Loucy (cell line): Measurements from ENCODE around the gene SNAP25.

Experiments used
- H2AFZ ChIP-seq: fragments of 200-600 bp; sonication (generic); 2 replicates; pipeline ENCODE4 v1.6.0; 2016; ENCODE audit warnings: antibody characterized with exemption, mild to moderate bottlenecking, low read length, moderate library complexity
- H3F3A ChIP-seq: fragments of 200-600 bp; 2 replicates; pipeline ENCODE4 v1.6.0; 2016; ENCODE audit warnings: antibody characterized with exemption, low read depth, mild to moderate bottlenecking
- H3K27me3 ChIP-seq: fragments of 200-600 bp; sonication (generic); 2 replicates; pipeline ENCODE4 v1.6.1; 2014; ENCODE audit warnings: low read length, mild to moderate bottlenecking; ENCODE audit not compliant: insufficient read depth, poor library complexity, severe bottlenecking
- H3K36me3 ChIP-seq: fragments of 200-600 bp; sonication (generic); 2 replicates; pipeline ENCODE4 v1.6.1; 2016; ENCODE audit warnings: low read length; ENCODE audit not compliant: insufficient read depth
- H3K4me1 ChIP-seq: fragments of 200-600 bp; sonication (generic); 2 replicates; pipeline ENCODE4 v1.5.1; 2014; ENCODE audit warnings: low read length, mild to moderate bottlenecking; ENCODE audit not compliant: insufficient read depth, poor library complexity, severe bottlenecking
- H3K4me2 ChIP-seq: fragments of 200-600 bp; sonication (generic); 2 replicates; pipeline ENCODE4 v1.6.0; 2014; ENCODE audit warnings: antibody characterized with exemption, low read length, low read depth, mild to moderate bottlenecking; ENCODE audit not compliant: poor library complexity, severe bottlenecking
- H3K4me3 ChIP-seq: fragments of 200-600 bp; sonication (generic); 2 replicates; pipeline ENCODE4 v1.5.1; 2014; ENCODE audit warnings: low read length, mild to moderate bottlenecking, mixed read lengths; ENCODE audit not compliant: poor library complexity, severe bottlenecking
- H3K79me2 ChIP-seq: fragments of 200-600 bp; sonication (generic); 2 replicates; pipeline ENCODE4 v1.6.1; 2014; ENCODE audit warnings: low read length; ENCODE audit not compliant: insufficient read depth
- H3K9ac ChIP-seq: fragments of 200-600 bp; sonication (generic); 2 replicates; pipeline ENCODE4 v1.6.0; 2014; ENCODE audit warnings: mild to moderate bottlenecking, low read depth, low read length, moderate library complexity; ENCODE audit not compliant: poor library complexity, severe bottlenecking
- H3K9me2 ChIP-seq: fragments of 200-600 bp; sonication (generic); replicated peaks from 2 replicates; pipeline ENCODE4 v1.6.1; 2016; ENCODE audit warnings: low read depth, low read length, mixed read lengths
- H3K9me3 ChIP-seq: fragments of 200-600 bp; sonication (generic); 2 replicates; pipeline ENCODE4 v1.6.1; 2014; ENCODE audit warnings: mild to moderate bottlenecking, antibody characterized with exemption, low read length, low read depth; ENCODE audit not compliant: insufficient read depth
- H4K20me1 ChIP-seq: fragments of 200-600 bp; sonication (generic); 2 replicates; pipeline ENCODE4 v1.6.0; 2014; ENCODE audit warnings: antibody characterized with exemption, low read length, mild to moderate bottlenecking; ENCODE audit not compliant: insufficient read depth, poor library complexity, severe bottlenecking
- CTCF ChIP-seq: fragments of 200-600 bp; sonication (generic); conservative IDR thresholded peaks from 2 replicates; pipeline ENCODE4 v1.5.1; 2014; ENCODE audit warnings: mild to moderate bottlenecking, antibody characterized with exemption, low read length
- EZH2phosphoT487 ChIP-seq: fragments of 200-600 bp; IDR thresholded peaks from 2 replicates; pipeline ENCODE4 v1.6.1; 2018; ENCODE audit warnings: antibody characterized with exemption, mild to moderate bottlenecking, moderate library complexity, borderline replicate concordance

SNAP25 gene

DNA sequence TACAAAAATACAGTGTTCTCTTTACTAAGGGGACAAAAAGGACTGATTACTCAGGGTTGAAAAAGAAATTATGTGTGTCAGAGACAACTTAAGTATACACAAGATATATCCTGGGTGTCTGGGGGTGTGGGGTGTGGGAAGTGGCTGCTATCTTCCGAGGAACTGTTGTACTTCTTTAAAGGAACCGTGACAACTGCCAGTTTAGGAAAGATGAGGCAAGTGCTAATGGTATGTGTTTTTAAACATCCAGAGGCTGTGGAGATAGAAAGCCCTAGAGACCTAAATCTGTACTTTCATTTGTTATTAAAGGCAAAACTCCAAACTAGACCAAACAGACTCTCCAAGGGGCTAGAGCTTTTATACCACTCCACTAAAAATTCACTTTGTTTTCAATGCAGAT is 95.6 kb downstream of the SNAP25 start:
- no peak overlapping the region for H3K4me2 ChIP-seq

DNA sequence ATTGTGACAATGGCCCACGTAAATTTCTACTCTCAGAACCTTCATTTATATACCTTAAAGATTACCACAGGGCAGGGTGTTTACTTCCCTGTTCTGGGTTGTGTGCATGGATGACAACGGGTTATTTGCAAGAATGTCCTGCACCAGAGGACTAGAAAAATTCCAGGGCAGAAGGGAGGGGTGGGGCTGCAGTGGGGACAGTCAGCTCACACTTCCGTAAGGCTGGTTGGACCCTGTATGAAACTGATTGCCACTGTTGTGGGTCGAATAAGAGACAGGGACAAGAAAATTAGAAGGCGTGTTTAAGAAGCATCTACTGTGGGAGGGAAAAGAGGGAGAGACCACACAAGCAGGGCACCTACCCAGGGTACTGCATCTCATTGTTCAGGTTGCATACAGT is 96.5 kb downstream of the SNAP25 start:
- Histone ChIP-seq H3K4me3 (no peak overlapping the region), H3K4me1 (peaks cover 9% of the 10 kb centered on the region), H3K9me3 (peaks cover 8% of the 10 kb centered on the region; the same call in 1 of the 2 replicates), H3K9me2 (no peaks in the 10 kb centered on the region), H3K9ac (no peak overlapping the region), H4K20me1 (no peaks in the 10 kb centered on the region), H3K27me3 (peaks cover 52% of the 10 kb centered on the region), H3F3A (no peaks in the 10 kb centered on the region), H3K36me3 (no peaks in the 10 kb centered on the region), H3K79me2 (no peaks in the 10 kb centered on the region), H3K4me2 (no peak overlapping the region), H2AFZ (no peak overlapping the region)
- TF ChIP-seq CTCF, result no peak
- no peak for TF ChIP-seq EZH2phosphoT487

More for the DNA sequence above, 95.6 kb downstream of the SNAP25 start:
- Histone ChIP-seq H3K79me2 (no peaks in the 10 kb centered on the region), H4K20me1 (no peaks in the 10 kb centered on the region), H3F3A (no peaks in the 10 kb centered on the region), H3K36me3 (no peaks in the 10 kb centered on the region), H3K9ac (no peak overlapping the region), H3K9me2 (no peaks in the 10 kb centered on the region), H3K27me3 (peaks cover 61% of the 10 kb centered on the region), H3K9me3 (peaks cover 8% of the 10 kb centered on the region; the same call in 1 of the 2 replicates), H2AFZ (no peak overlapping the region), H3K4me1 (peaks cover 9% of the 10 kb centered on the region), H3K4me3 (no peak overlapping the region)
- TF ChIP-seq EZH2phosphoT487, result no peak
- no peak for TF ChIP-seq CTCF

DNA sequence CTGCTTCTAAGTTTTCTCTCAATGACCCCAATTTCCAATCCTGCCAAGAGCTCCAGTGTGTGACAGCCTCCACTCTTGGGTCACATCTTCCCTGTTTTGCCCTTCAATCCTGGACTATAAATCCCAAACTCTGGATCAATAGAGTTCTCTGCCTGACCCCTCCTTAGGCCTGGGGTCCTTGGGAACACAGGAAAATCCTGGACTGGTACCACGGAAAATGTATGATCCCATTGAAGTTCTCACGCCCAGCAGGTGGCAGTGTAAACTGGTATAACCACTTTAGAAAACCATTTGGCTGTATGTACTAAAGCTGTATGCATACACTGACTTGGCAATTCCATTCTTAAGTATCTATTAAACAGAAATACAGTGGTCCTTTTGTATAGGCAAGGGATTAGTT is 98.0 kb downstream of the SNAP25 start:
- Histone ChIP-seq H3K9me2 (no peaks in the 10 kb centered on the region), H3K27me3 (peaks cover 37% of the 10 kb centered on the region), H3K36me3 (no peaks in the 10 kb centered on the region), H3K4me1 (peaks cover 9% of the 10 kb centered on the region), H3F3A (no peaks in the 10 kb centered on the region), H3K9ac (no peak overlapping the region), H3K4me3 (no peak overlapping the region), H3K9me3 (peaks cover 8% of the 10 kb centered on the region; the same call in 1 of the 2 replicates), H3K79me2 (no peaks in the 10 kb centered on the region), H2AFZ (no peak overlapping the region), H4K20me1 (no peaks in the 10 kb centered on the region), H3K4me2 (no peak overlapping the region)
- no peak for TF ChIP-seq EZH2phosphoT487
- TF ChIP-seq CTCF, result peak; percentile 63
